Psoas muscle (tissue), 8 donors: ENCODE data around the gene CA10. TPM values are rescaled to one million over a fixed set of nuclear protein-coding genes. Genes with fewer than 3 reads are reported as not detected.

Experiments
- ATAC-seq, 4 donors: fragments of 200-7000 bp; cut with Tn5 transposase; one replicate each; pipeline ENCODE4 v1.9.1; 2020; ENCODE audit warnings: moderate library complexity in 3 of 4, mild to moderate bottlenecking in 2 of 4
- DNase-seq, 2 donors: peaks; one replicate each; pipeline ENCODE4 v3.0.0-alpha.2; 2020
- H3K27ac ChIP-seq: fragments of 200-600 bp; one replicate; pipeline ENCODE4 v1.8.0; 2022
- H3K27me3 ChIP-seq, 3 donors: fragments of 200-600 bp in 1 of 3; one replicate each; pipeline versions ENCODE4 v1.6.1 to v1.8.0; 2013 to 2022; ENCODE audit warnings: low read length in 2 of 3, mild to moderate bottlenecking in 2 of 3, moderate library complexity in 1 of 3; ENCODE audit not compliant: insufficient read depth in 3 of 3
- H3K36me3 ChIP-seq, 2 donors: fragments of 200-600 bp in 1 of 2; one replicate each; pipeline versions ENCODE4 v1.6.1 to v1.8.0; 2013 to 2022; ENCODE audit warnings: low read depth in 1 of 2, mild to moderate bottlenecking in 1 of 2, moderate library complexity in 1 of 2; ENCODE audit not compliant: insufficient read depth in 1 of 2
- H3K4me1 ChIP-seq: fragments of 200-600 bp; one replicate; pipeline ENCODE4 v1.8.0; 2022
- H3K4me3 ChIP-seq: fragments of 200-600 bp; one replicate; pipeline ENCODE4 v1.8.0; 2022; ENCODE audit warnings: mild to moderate bottlenecking
- H3K9me3 ChIP-seq: fragments of 200-600 bp; one replicate; pipeline ENCODE4 v1.8.0; 2022
- WGBS, 3 donors: extraction: QIAGEN DNeasy Blood & Tissue Kit; methylation state at CpG; one replicate each; pipeline versions ENCODE4 v1.1.6 to v1.1.7; 2013; 5-methylcytosine and 5-hydroxymethylcytosine counted together
- intact Hi-C, 2 donors: fragments of 100-400 bp; cut with DNase I; formaldehyde crosslinking; loops; one replicate each; pipeline versions ENCODE4 v1.11.0 to v1.14.2; 2022
- polyA plus RNA-seq, 3 donors: library from polyadenylated mRNA; stranded (reverse); fragments of 200-250 nt; gene quantifications; one replicate each; pipeline ENCODE4 v1.2.3, GENCODE V29; 2013
- total RNA-seq, 4 donors: library from RNA; stranded (reverse); fragmentation: NEBNext Ultra II Directional in 2 of 4; extraction: Animal tissue kit (Norgen Biotek cat#: 25700) in 2 of 4; gene quantifications; one replicate each; pipeline versions ENCODE4 v1.2.1 to v1.2.4, GENCODE V29; 2021 to 2023
- TF ChIP-seq, protein P1 (sequence below): fragments of 200-600 bp; IDR thresholded peaks from one replicate; pipeline ENCODE4 v1.8.0; 2022; ENCODE audit warnings: antibody characterized with exemption
- donor health status: healthy with polysubstance abuse.
- donor health status: DM: no; HTN: no; CAD: no; lungs with moderate emphysema.
- donor health status: Bipolar disorder and iron deficiency.
- donor health status: healthy.
- donor health status: DM: yes; HTN: yes; CAD: no.
- donor health status: DM: no; HTN: no; CAD: no.
- donor health status: DM: no; HTN: no; CAD: no.
- donor health status: DM: yes; HTN: yes; CAD: no.

Gene CA10
- total and polyA plus RNA-seq, 7 donors = 0.03 to 0.04 TPM; not detected in 5

DNA sequence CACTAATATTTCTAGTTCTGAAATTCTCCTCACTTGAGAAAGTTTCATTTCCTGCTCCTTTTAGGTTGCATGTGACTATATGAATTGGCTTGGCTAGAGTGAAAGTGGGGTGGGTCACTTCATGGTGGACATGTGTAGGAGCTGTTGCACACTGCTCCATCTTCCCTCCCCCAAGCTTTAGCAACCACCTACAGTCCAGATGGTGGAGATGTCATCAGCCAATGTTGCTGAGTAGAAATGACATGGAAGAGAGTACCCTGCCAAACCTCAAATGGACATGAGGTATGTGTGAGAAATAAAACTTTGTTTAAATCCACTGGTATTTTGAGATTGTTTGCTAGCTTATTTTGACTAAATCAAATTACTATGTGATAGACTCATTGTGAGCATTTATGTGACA is 281.5 kb downstream of the CA10 start:
- ATAC-seq = no peak
- intact Hi-C loops = no loop called here

DNA sequence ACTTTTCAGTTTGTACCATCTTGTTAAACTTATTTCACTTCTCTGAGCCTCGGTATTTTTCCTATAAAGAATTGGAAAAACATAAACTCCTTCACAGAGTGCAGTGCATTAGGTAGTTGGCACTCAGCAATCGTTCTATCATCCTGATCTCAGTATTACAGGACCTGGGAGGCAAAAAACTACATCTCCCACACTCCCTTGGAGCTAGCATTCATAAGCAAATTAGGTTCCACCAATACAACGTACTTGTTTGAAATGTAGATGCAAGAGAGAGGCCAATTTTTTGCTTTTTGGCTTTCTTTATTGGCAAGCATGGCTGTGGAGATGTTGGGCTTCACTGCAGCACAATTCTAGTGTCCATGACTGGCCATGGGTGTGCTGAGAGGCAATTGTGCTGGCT is 285.2 kb downstream of the CA10 start:
- 25 to 27% (median 25%) methylated on average over 3 of the region's 3 CpGs for WGBS, 3 donors
- Histone ChIP-seq H3K27ac (no peak overlapping the region), H3K9me3 (no peaks in the 10 kb centered on the region), H3K4me3 (no peak overlapping the region), H3K4me1 (no peaks in the 10 kb centered on the region), H3K27me3 (no peaks in the 10 kb centered on the region), H3K36me3 (no peaks in the 10 kb centered on the region)
- TF ChIP-seq, protein P1, sequence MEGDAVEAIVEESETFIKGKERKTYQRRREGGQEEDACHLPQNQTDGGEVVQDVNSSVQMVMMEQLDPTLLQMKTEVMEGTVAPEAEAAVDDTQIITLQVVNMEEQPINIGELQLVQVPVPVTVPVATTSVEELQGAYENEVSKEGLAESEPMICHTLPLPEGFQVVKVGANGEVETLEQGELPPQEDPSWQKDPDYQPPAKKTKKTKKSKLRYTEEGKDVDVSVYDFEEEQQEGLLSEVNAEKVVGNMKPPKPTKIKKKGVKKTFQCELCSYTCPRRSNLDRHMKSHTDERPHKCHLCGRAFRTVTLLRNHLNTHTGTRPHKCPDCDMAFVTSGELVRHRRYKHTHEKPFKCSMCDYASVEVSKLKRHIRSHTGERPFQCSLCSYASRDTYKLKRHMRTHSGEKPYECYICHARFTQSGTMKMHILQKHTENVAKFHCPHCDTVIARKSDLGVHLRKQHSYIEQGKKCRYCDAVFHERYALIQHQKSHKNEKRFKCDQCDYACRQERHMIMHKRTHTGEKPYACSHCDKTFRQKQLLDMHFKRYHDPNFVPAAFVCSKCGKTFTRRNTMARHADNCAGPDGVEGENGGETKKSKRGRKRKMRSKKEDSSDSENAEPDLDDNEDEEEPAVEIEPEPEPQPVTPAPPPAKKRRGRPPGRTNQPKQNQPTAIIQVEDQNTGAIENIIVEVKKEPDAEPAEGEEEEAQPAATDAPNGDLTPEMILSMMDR = no peak
- intact Hi-C loops = no loop called here
- DNase-seq (no peak), ATAC-seq (no peak)

More for the DNA sequence above, 281.5 kb downstream of the CA10 start:
- Histone ChIP-seq H3K4me3 (no peak overlapping the region), H3K27ac (no peak overlapping the region), H3K4me1 (no peaks in the 10 kb centered on the region), H3K36me3 (no peaks in the 10 kb centered on the region), H3K27me3 (no peaks in the 10 kb centered on the region), H3K9me3 (no peaks in the 10 kb centered on the region)
- TF ChIP-seq, protein P1 = no peak
- no peak for DNase-seq

DNA sequence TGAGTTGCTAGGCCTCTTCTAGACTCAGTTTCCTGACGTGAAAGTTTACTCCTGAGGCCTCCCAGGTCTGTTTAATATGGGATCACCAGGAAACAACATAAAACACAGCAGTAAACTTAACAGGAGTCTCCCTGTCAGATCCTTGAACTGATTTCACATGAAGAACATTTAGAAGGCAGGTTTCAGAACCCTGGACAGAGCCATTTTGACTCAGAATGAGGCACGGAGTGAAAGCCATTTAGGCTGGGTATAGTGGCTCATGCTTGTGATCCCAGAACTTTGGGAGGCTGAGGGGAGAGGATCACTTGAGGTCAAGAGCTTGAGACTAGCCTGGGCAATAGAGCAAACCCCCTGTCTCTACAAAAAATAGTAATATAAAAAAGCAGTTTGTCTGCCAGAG is 289.1 kb downstream of the CA10 start:
- Histone ChIP-seq H3K27me3 (no peaks in the 10 kb centered on the region), H3K9me3 (no peaks in the 10 kb centered on the region), H3K36me3 (no peaks in the 10 kb centered on the region), H3K27ac (no peak overlapping the region), H3K4me3 (no peak overlapping the region), H3K4me1 (no peaks in the 10 kb centered on the region)
- WGBS, 3 donors = 2 to 4% (median 4%) methylated on average over 2 of the region's 2 CpGs
- ATAC-seq (no peak), DNase-seq (no peak)
- intact Hi-C loops = no loop called here
- TF ChIP-seq, protein P1 = no peak

DNA sequence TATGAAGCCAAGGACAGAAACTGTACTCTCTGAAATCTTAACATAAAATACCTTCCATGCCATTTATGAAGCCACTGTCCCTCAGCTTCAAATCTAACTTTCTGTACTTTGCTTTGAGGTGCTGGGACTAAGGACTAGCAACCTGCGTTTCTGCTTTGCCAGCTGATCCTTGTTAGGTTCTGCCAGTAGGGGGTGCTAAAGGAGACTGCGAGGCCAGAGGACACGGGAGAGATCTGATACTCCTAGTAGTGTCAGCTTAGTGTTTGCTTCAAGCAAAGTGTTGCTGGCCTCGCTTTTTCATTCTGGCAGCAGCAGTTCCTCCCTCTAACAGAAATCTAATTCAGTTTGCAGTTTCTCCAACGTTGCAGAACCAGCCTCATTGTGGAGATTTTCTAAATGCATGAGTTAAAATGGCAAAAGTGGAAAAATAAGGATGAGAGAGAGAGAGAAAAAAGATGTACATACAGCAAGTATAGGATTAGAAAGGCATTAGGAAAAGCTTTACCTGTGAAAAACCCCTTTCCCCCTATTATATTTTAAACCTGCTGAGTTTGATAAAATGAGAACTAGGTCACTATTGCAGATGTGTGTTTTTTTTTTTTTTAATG is 297.5 kb downstream of the CA10 start:
- no peak overlapping the region for H3K4me3 ChIP-seq
- ATAC-seq (no peak), DNase-seq (no peak)
- no peaks in the 10 kb centered on the region for H3K36me3 ChIP-seq
- TF ChIP-seq, protein P1 = peak; percentile 45
- no peaks in the 10 kb centered on the region for H3K27me3 ChIP-seq
- no peak overlapping the region for H3K27ac ChIP-seq
- H3K9me3 ChIP-seq = no peaks in the 10 kb centered on the region
- intact Hi-C loops = no loop called here
- WGBS, 3 donors = 4 to 12% (median 7%) methylated on average over 5 of the region's 5 CpGs
- no peaks in the 10 kb centered on the region for H3K4me1 ChIP-seq

DNA sequence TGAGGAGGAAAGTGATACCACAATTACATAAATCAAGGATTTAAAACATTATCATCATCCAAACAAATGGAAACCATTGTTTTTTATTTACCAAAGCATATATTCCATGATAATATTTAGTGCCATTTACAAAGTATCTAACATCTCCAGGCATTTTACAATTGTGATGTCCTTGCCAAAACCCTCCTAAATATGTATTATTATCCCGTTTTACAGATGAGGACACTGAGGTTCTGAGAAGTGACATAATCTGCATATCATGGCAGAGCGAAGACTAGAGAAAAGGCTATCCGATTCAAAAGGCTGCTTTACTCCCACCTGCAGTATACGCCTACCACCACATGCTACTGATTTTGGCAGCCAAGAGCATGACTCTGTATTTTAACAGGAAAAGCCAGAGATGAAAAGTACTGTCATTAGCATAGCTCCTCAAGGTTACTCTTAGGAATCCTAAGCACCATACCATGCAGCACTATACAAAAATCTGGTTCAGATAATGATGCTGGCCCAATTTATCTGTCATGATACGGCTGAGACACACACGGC is 301.4 kb downstream of the CA10 start:
- DNase-seq (no peak), ATAC-seq (no peak)
- H3K4me1 ChIP-seq = no peaks in the 10 kb centered on the region
- TF ChIP-seq, protein P1 = no peak
- peaks cover 0 to 3% (median 0%) of the 10 kb centered on the region in 3 donors for H3K27me3 ChIP-seq
- intact Hi-C loops = no loop called here
- WGBS, 3 donors = 67 to 78% (median 75%) methylated on average over 6 of the region's 6 CpGs
- H3K27ac ChIP-seq = no peak overlapping the region
- no peak overlapping the region for H3K4me3 ChIP-seq
- H3K9me3 ChIP-seq = no peaks in the 10 kb centered on the region
- H3K36me3 ChIP-seq = no peaks in the 10 kb centered on the region
